ENCODE data around the gene ZNF74.
"Not testable (repeated sequence)": the region's sequence is repeated elsewhere in the genome, so short reads cannot be mapped to it uniquely, and the experiment has no call there.

The ZNF74 gene

DNA sequence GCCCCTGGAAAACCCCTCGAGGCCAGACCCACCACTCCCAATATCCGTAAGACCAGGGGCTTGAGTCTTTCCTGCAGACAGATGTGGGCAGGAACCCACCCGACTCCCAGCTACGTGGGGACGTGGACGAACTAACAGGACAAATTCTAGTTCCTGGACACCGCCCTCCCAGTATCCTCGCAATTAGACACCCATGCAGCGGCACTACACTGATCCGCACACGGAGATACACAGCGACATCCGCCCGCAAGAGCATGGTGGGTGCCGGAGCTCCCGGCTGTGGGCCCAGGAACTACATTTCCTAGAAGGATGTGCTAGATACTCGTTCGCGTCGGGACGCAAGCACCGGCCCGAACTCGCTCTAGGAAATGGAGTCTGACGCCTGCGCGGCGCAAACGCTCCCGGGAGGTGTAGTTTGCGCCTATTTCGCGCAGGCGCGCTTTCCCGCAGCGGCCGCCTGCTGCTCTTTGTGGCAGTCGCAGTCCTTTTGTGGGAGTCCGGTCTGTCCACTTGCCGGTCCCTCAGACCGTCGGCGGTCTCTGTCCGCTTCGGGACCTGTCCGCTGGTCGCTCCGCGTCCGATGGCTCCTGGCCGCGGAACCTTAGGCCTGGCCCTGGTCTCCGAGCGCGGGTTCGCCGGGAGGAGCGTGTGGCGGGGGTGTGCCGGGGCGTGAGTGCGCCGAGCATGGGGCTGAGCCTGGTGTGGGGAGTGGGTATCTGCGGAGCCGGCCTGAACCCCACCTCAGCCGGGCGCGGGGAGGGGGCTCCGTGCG, at the start of gene ZNF74:
Gene ZNF74, plus strand, starts transcription at position 447 of the 772 bp plus-strand sequence. CDS start 478 bp downstream, outside the sequence.
- Histone ChIP-seq H3K36me3 (ENCODE audit: control insufficient read depth, insufficient read depth, low read length) (no peaks in the 10 kb centered on the region), H3K27ac (ENCODE audit: low read depth, low read length) (peak within 1 kb of the TSS; percentile 76), H3K4me1 (ENCODE audit: control insufficient read depth, insufficient read depth, low read length) (peaks cover 4% of the 10 kb centered on the region), H3K27me3 (ENCODE audit: control insufficient read depth, insufficient read depth, low read length) (no peaks in the 10 kb centered on the region), H3K9ac (ENCODE audit: low read length) (peak within 1 kb of the TSS; percentile 76), H3K4me3 (ENCODE audit: low read length) (peak within 1 kb of the TSS; percentile 92)

DNA sequence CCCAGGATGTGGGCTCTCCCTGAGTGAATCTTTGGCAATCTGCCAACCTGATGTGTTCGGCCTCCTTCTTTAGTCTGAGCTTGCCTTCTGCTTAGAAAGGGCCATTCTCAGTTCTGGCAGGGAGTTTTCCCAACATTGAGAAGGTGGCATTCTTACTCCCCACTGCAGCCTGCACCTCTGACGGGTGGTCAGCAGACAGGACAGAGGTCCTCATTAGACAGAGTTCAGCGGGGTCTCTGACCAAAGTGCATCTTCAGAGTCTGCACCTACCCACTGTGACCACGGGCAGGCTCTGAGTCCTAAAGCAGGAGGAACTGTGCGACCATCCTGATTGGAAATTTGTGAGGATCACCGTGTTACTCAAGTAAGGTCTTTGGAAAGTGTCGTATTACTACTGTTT, 47.4 kb upstream of the ZNF74 start:
- not testable (repeated sequence) for H3K4me3 ChIP-seq (ENCODE audit: low read length); H3K27ac ChIP-seq (ENCODE audit: low read depth, low read length); H3K36me3 ChIP-seq (ENCODE audit: control insufficient read depth, insufficient read depth, low read length); H3K27me3 ChIP-seq (ENCODE audit: control insufficient read depth, insufficient read depth, low read length); H3K4me1 ChIP-seq (ENCODE audit: control insufficient read depth, insufficient read depth, low read length); H3K9ac ChIP-seq (ENCODE audit: low read length)

DNA sequence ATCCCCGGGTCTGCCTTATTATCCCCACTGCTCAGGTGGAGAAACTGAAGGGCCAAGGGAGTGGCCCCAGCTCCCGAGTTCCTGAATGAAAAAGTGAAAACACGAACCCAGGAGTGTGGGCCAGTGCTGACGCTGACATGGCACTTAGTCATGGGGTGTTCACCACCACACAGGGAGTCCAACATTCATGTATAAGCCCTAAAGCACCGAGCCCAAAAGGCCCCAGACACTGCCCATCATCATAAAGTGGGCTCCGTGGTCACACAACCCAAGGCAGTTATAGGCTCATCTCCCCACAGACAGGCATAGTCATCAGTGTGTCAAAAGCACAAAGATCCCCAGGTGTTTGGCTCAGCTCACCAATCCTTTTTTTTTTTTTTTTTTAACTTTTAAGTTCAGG, 41.4 kb upstream of the ZNF74 start:
- H3K4me1 ChIP-seq (ENCODE audit: control insufficient read depth, insufficient read depth, low read length); H3K36me3 ChIP-seq (ENCODE audit: control insufficient read depth, insufficient read depth, low read length); H3K27me3 ChIP-seq (ENCODE audit: control insufficient read depth, insufficient read depth, low read length); H3K4me3 ChIP-seq (ENCODE audit: low read length); H3K27ac ChIP-seq (ENCODE audit: low read depth, low read length); H3K9ac ChIP-seq (ENCODE audit: low read length): not testable (repeated sequence)

- no peaks in the 10 kb centered on the region for H3K36me3 ChIP-seq (ENCODE audit: control insufficient read depth, insufficient read depth, low read length)
- H3K27ac ChIP-seq (ENCODE audit: low read depth, low read length), result no peak overlapping the region
- H3K4me3 ChIP-seq (ENCODE audit: low read length), result no peak overlapping the region
- H3K9ac ChIP-seq (ENCODE audit: low read length), result no peak overlapping the region
- no peaks in the 10 kb centered on the region for H3K27me3 ChIP-seq (ENCODE audit: control insufficient read depth, insufficient read depth, low read length)
- no peaks in the 10 kb centered on the region for H3K4me1 ChIP-seq (ENCODE audit: control insufficient read depth, insufficient read depth, low read length)
Measured at GRCh38 chr22:20354238-20354975, 39.5 kb upstream of the ZNF74 start.

- H3K27me3 ChIP-seq (ENCODE audit: control insufficient read depth, insufficient read depth, low read length), result not testable (repeated sequence)
Measured at GRCh38 chr22:20355939-20356636, 37.9 kb upstream of the ZNF74 start.

GRCh38 chr22:20356906-20357305, 37.0 kb upstream of the ZNF74 start:
- H3K27ac ChIP-seq (ENCODE audit: low read depth, low read length); H3K4me1 ChIP-seq (ENCODE audit: control insufficient read depth, insufficient read depth, low read length); H3K9ac ChIP-seq (ENCODE audit: low read length); H3K27me3 ChIP-seq (ENCODE audit: control insufficient read depth, insufficient read depth, low read length); H3K36me3 ChIP-seq (ENCODE audit: control insufficient read depth, insufficient read depth, low read length); H3K4me3 ChIP-seq (ENCODE audit: low read length): not testable (repeated sequence)

More at GRCh38 chr22:20355939-20356636, 37.9 kb upstream of the ZNF74 start:
- H3K4me3 ChIP-seq (ENCODE audit: low read length); H3K36me3 ChIP-seq (ENCODE audit: control insufficient read depth, insufficient read depth, low read length); H3K27ac ChIP-seq (ENCODE audit: low read depth, low read length); H3K9ac ChIP-seq (ENCODE audit: low read length); H3K4me1 ChIP-seq (ENCODE audit: control insufficient read depth, insufficient read depth, low read length): not testable (repeated sequence)

DNA sequence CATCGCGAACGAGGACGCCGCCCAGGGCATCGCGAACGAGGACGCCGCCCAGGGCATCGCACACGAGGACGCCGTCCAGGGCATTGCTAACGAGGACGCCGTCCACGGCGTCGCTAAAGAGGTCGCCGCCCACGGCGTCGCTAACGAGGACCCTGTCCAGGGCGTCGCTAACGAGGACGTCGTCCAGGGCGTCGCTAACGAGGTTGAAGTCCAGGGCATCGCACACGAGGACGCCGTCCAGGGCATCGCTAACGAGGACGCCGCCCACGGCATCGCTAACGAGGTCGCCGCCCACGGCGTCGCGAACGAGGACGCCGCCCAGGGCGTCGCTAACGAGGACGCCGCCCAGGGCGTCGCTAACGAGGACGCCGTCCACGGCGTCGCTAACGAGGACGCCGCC, 36.0 kb upstream of the ZNF74 start:
- H3K27me3 ChIP-seq (ENCODE audit: control insufficient read depth, insufficient read depth, low read length); H3K9ac ChIP-seq (ENCODE audit: low read length); H3K27ac ChIP-seq (ENCODE audit: low read depth, low read length); H3K36me3 ChIP-seq (ENCODE audit: control insufficient read depth, insufficient read depth, low read length); H3K4me3 ChIP-seq (ENCODE audit: low read length); H3K4me1 ChIP-seq (ENCODE audit: control insufficient read depth, insufficient read depth, low read length): not testable (repeated sequence)

GRCh38 chr22:20358503-20359239, 35.3 kb upstream of the ZNF74 start:
- not testable (repeated sequence) for H3K27me3 ChIP-seq (ENCODE audit: control insufficient read depth, insufficient read depth, low read length); H3K9ac ChIP-seq (ENCODE audit: low read length); H3K27ac ChIP-seq (ENCODE audit: low read depth, low read length); H3K4me1 ChIP-seq (ENCODE audit: control insufficient read depth, insufficient read depth, low read length); H3K36me3 ChIP-seq (ENCODE audit: control insufficient read depth, insufficient read depth, low read length); H3K4me3 ChIP-seq (ENCODE audit: low read length)

- H3K4me1 ChIP-seq (ENCODE audit: control insufficient read depth, insufficient read depth, low read length); H3K9ac ChIP-seq (ENCODE audit: low read length); H3K27ac ChIP-seq (ENCODE audit: low read depth, low read length); H3K36me3 ChIP-seq (ENCODE audit: control insufficient read depth, insufficient read depth, low read length); H3K4me3 ChIP-seq (ENCODE audit: low read length); H3K27me3 ChIP-seq (ENCODE audit: control insufficient read depth, insufficient read depth, low read length): not testable (repeated sequence)
Measured at GRCh38 chr22:20360261-20360660, 33.7 kb upstream of the ZNF74 start.

GRCh38 chr22:20360866-20361751, 32.8 kb upstream of the ZNF74 start:
- H3K27ac ChIP-seq (ENCODE audit: low read depth, low read length); H3K4me3 ChIP-seq (ENCODE audit: low read length); H3K27me3 ChIP-seq (ENCODE audit: control insufficient read depth, insufficient read depth, low read length); H3K9ac ChIP-seq (ENCODE audit: low read length); H3K4me1 ChIP-seq (ENCODE audit: control insufficient read depth, insufficient read depth, low read length); H3K36me3 ChIP-seq (ENCODE audit: control insufficient read depth, insufficient read depth, low read length): not testable (repeated sequence)

DNA sequence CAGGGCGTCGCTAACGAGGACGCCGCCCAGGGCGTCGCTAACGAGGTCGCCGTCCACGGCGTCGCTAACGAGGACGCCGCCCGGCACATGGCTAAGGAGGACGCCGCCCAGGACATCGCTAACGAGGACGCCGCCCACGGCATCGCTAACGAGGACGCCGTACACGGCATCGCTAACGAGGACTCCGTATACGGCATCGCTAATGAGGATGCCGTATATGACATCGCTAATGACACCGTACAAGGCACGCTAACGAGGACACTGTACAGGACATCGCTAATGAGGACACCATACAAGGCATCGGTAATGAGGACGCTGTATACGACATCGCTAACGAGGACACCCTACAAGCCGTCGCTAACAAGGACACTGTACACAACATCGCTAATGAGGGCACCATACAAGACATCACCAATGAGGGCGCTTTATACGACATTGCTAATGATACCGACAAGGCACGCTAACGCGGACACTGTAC, 32.2 kb upstream of the ZNF74 start:
- not testable (repeated sequence) for H3K27me3 ChIP-seq (ENCODE audit: control insufficient read depth, insufficient read depth, low read length); H3K4me3 ChIP-seq (ENCODE audit: low read length); H3K27ac ChIP-seq (ENCODE audit: low read depth, low read length); H3K4me1 ChIP-seq (ENCODE audit: control insufficient read depth, insufficient read depth, low read length); H3K36me3 ChIP-seq (ENCODE audit: control insufficient read depth, insufficient read depth, low read length); H3K9ac ChIP-seq (ENCODE audit: low read length)
